GM21529 (cell line): Measurements from ENCODE around the gene PSMD4.
"Not testable (repeated sequence)": the region's sequence is repeated elsewhere in the genome, so short reads cannot be mapped to it uniquely, and the experiment has no call there.

ENCODE experiments used
- ATAC-seq: cut with Tn5 transposase; IDR thresholded peaks from one replicate; pipeline ENCODE4 v1.9.1; 2021; ENCODE audit not compliant: unreplicated experiment

PSMD4 gene

GRCh38 chr1:151267760-151268159 lies 13.2 kb downstream of the PSMD4 start:
- no peak for ATAC-seq

DNA sequence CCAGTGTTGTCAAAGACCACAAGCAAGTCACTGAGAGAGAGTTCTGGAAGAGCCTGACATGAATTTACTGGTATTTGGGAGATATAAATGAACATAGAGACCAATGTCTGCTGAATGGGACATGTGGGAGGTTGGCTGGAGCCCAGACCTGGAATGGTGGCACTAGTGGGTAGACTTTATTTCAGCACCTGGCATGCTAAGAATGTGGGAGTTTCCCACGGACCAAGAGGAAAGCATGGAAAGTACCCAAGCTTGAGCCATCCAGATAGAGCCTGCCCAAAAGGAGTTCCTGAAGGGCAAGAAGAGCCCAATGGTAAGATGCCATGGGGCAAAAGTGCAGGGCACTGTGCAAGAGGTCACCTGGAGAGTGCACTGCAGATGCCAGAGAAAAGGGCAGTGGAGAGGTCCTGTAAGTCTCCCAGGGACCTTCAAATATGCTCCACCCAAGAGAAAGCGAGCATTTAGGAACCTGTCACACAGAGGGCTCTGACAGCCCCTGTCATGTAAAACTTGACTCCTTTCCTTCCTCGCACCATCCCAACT lies 19.5 kb downstream of the PSMD4 start:
- no peak for ATAC-seq

DNA sequence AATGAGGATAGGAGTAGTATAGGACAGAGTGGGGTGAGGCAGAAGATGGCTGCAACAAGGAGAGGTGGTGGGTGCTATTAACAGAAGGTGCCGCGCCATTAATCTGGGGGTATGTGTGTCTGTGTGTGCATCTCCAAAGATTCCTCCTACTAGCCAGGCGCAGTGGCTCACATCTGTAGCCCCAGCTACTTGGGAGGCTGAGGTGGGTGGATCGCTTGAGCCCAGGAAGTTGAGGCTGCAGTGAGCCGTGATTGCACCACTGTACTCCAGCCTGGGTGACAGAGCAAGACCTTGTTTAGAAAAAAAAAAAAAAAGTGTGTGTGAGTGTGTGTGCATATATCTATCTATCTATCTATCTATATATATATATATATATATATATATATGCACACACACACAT lies 20.8 kb downstream of the PSMD4 start:
- ATAC-seq = not testable (repeated sequence)

DNA sequence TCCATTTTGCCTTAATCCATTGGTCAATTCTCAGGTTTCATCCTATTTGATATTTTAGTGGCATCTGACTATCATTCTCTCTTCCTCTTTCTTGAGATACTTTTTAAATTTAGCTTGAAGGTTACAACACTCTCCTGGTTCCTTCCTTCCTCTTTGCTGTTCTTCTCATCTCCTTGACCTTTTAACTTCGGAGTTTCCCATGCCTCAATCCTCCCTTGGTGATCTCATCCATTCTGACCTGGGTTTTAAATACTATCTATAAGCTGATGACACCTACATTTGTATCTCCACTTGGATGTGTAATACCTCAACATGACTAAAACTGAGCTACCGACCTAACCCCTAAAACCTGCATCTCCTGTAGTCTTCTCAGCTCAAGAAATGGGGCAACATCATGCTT lies 22.7 kb downstream of the PSMD4 start:
- no peak for ATAC-seq

GRCh38 chr1:151281225-151281968 lies 26.9 kb downstream of the PSMD4 start:
- peak; percentile 31 for ATAC-seq

DNA sequence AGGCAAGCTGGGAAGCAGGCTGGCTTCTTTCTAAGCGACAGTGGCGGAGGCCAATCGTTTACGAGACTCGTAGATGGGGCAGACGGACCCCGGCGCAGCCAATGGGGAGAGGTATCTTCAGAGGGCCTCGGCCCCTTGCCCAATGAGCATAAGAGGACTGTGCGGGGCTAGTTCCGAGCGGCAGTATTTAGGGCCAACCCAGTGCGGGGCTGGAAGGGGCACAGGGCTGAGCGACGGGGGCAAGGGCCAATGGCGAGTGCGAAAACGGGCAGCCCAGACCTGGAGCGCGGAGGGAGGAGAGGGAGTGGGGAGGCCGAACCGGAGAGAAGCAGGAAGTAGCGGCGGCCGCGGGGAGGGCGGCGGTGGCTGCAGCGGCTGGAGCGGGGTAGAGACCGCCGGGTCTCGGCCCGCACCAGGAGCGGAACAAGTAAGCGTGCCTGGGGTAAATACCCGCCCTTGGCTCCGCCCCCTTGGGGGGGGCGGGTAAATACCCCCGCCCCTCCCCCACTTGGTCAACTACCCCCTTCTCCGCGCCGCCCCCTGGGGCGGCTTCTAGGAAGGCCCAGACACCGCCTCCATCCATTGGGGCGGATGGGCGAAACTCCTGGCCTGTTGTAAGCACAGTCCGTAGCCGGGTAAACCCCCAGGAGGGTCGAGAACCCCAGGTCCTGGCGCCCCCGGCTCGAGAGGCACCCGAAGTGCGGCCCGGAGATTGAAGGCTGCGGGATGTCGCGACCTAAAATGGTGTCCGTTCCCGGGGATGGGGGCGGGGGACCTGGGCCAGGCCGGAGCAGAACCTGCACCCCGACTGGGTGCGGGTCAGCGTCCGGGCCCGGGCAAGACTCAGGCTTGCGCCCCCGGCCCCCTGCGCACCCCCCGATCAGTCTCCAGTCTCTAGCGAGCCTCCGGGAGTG lies 27.7 kb downstream of the PSMD4 start, which contains the start of gene ZNF687:
Gene ZNF687 (plus strand): TSS at position 331 of the 914 bp plus-strand sequence. CDS start 3,993 bp downstream, outside the sequence.
- ATAC-seq = peak; percentile 87

DNA sequence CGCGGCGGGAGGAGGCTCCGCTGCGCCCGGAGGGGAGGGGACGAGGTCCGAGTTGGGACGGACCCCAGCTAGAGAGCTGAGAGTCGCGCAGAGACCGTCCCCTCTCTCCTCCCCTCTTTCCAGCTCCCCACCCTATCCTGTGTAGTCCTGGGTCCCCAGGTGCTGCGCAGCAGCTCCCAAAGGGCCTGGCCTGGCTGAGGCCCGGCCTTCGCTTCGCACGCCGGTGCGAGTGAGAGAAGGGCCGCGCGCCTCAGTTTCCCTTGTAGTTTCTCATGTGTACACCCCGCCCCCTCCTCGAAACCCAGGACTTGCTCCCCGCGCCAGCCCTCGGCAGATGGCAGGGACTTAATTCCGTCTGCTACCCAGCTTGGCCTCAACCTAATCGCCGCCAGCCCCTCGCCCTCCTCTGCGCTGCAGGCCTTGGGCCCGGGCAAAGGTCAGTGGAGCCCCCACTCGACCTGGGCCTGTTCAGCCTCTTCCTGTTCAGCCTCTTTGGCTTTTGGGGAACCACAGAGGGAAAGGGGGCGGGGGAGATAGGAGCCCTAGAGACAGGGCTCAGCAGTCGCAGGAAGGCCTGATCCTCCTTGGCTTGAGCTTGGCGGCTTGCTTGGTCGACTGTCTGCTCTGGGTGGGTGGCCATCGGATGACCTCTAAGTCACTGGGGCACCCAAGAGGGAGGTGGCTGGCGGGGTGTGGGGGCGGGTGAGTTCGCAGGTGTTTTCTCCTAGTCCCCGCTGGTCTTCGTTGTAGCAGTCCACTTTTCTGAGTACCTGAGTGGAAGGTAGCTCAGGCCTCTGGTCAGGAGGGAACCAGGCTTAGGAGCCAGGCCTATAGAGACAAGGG lies 28.6 kb downstream of the PSMD4 start:
- no peak for ATAC-seq

GRCh38 chr1:151284013-151284577 lies 29.6 kb downstream of the PSMD4 start:
- ATAC-seq = no peak

DNA sequence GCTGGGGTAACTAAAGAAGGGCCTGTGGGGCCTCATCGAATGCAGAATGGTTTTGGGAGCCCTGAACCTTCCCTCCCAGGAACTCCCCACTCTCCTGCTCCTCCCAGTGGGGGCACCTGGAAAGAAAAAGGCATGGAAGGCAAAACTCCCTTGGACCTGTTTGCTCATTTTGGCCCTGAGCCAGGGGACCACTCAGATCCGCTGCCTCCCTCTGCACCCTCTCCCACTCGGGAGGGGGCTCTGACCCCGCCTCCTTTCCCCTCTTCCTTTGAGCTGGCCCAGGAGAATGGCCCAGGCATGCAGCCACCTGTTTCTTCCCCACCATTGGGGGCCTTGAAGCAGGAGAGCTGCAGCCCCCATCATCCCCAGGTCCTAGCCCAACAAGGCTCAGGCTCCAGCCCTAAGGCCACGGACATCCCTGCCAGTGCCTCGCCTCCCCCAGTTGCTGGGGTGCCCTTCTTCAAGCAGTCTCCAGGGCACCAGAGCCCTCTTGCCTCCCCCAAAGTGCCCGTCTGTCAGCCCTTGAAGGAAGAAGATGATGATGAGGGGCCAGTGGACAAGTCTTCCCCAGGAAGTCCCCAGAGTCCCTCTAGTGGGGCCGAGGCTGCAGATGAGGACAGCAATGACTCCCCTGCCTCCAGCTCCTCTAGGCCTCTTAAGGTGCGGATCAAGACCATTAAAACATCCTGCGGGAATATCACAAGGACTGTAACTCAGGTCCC lies 32.2 kb downstream of the PSMD4 start:
- ATAC-seq = no peak

DNA sequence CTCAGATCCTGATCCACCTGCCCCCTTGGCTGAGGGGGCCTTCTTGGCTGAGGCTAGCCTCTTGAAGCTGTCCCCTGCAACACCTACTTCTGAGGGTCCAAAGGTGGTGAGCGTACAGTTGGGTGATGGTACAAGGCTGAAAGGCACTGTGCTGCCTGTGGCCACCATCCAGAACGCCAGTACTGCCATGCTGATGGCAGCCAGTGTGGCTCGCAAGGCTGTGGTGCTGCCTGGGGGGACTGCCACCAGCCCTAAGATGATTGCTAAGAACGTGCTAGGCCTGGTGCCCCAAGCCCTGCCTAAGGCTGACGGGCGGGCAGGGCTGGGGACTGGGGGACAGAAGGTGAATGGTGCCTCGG lies 32.8 kb downstream of the PSMD4 start:
- no peak for ATAC-seq

DNA sequence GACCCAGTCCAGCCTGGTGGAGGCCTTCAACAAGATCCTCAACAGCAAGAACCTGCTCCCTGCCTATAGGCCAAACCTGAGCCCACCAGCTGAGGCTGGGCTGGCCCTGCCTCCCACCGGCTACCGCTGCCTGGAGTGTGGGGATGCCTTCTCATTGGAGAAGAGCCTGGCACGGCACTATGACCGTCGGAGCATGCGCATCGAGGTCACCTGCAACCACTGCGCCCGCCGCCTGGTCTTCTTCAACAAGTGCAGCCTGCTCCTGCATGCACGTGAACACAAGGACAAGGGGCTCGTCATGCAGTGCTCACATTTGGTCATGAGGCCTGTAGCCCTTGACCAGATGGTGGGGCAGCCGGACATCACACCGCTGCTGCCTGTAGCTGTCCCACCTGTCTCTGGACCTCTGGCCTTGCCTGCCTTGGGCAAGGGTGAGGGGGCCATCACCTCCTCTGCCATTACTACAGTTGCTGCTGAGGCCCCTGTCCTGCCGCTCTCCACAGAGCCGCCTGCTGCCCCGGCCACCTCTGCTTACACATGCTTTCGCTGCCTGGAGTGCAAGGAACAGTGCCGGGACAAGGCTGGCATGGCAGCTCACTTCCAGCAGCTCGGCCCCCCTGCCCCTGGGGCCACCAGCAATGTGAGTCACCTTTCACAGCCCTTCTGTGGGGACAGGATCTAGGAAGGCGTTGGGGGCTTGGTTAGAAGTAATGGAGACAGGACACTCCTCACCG lies 33.4 kb downstream of the PSMD4 start:
- ATAC-seq = no peak

- ATAC-seq = no peak
Measured at GRCh38 chr1:151288502-151288901, 34.0 kb downstream of the PSMD4 start.

DNA sequence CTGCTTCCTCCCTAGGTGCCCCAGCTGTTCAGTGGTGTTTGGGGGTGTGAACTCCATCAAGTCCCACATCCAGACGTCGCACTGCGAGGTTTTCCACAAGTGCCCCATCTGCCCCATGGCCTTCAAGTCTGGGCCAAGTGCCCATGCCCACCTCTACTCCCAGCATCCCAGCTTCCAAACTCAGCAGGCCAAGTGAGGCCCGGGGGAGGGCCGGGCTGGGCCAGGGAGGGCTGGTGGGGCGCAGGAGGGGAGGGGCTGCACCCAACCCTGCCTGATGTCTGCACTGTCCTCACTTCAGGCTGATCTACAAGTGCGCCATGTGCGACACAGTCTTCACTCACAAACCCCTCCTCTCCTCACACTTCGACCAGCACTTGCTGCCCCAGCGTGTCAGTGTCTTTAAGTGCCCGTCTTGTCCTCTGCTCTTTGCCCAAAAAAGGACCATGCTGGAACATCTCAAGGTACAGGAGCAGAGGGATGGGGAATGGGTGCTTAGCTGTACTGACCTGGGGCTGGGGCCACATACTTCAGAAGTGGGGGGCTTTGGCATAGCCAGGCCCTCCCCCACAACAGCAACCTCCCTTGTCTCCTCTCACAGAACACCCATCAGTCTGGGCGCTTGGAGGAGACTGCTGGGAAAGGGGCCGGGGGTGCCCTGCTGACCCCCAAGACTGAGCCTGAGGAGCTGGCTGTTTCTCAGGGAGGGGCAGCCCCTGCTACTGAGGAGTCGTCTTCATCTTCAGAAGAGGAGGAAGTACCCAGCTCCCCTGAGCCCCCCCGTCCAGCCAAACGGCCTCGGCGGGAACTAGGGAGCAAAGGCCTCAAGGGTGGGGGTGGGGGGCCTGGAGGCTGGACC lies 34.8 kb downstream of the PSMD4 start:
- ATAC-seq = no peak

DNA sequence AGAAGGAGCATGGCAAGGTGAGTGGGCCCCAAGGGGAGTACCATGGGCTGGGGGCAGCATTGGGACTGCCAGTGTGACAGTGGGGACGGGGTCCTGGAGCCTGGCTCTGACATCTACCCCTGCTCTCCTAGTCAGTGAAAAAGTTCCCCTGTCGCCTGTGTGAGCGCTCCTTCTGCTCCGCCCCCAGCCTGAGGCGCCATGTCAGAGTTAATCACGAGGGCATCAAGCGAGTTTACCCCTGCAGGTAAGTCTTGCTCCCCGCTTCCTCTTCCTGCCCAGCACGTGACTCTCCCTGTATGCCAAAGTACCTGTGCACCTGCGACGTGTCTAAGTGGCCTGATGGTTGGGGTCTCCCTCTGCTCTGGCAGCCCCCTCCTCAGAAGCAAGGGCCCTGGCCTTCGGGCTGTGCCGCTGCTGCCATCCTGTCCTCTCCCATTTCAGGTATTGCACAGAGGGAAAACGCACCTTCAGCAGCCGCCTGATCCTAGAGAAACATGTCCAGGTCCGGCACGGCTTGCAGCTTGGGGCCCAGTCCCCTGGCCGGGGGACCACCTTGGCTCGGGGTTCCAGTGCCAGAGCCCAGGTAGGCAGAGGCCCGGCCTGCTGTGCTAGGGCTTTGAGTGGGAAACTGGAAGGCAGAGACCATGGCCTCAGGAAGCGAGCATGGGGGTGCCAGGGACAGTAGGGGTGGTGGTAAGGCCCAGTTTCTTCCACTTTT lies 35.6 kb downstream of the PSMD4 start:
- no peak for ATAC-seq

DNA sequence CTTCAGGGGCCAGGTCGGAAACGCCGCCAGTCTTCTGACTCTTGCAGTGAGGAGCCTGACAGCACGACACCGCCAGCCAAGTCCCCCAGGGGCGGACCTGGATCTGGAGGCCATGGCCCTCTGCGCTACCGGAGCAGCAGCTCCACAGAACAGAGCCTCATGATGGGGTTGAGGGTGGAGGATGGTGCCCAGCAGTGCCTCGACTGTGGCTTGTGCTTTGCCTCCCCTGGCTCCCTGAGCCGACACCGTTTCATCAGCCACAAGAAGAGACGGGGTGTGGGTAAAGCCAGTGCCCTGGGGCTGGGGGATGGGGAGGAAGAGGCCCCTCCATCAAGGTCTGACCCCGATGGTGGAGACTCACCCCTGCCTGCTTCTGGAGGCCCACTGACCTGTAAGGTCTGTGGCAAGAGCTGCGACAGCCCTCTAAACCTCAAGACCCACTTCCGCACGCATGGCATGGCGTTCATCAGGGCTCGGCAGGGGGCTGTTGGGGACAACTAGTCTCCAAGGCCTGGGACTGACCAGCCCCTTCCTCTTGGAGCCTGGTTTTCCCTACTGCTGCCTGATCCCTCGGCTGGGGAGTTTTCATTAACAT lies 36.3 kb downstream of the PSMD4 start:
- no peak for ATAC-seq

DNA sequence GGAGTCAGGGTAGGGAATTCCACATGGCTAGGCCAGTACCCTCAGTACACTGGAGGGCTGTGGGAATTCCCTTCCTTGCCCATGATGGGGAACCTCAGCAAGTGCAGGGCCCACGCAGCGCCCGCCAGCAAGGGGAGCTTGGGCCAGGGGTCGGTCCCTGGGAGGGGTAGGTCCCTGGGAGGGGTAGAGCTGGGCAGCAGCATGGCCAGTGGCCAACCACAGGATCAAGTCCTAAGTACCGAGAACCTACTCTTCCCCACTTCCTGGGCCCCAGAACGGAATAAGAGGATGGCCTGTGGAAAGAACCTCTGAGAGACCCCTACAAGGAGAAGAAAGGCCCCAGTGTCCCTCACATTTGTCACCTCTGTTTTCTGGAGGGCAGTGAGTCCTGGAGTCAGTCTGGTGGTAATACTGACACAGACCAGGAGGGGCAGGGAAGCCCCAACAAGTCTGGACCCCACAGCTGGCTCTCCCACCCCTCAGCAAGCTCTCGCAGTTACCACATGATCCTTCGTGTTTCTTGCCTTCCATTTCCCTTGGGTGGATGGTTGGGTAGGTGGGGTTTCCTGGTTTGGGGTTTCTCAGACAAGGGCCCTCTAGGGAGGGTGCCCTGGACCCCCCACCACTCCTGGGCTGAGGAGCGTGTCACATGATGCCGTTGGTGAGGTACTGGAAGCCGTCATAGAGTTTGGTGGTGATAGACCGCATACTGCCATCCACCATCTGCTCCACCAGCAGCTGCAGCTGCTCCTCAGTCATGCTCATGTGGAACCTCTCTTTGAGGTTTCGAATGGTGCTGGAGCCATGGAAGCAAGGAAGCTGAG lies 37.9 kb downstream of the PSMD4 start:
- ATAC-seq = no peak
